GM11168 (cell line): ENCODE data around the gene SPRR1A.

Experiments used
- in situ Hi-C: fragments of 300-500 bp; cut with MboI; formaldehyde crosslinking; loops from one replicate; pipeline ENCODE4 v1.12.0; 2022; ENCODE audit warnings: low sequenced_read_pairs; ENCODE audit not compliant: unreplicated experiment

SPRR1A gene, protein sequence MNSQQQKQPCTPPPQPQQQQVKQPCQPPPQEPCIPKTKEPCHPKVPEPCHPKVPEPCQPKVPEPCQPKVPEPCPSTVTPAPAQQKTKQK

DNA sequence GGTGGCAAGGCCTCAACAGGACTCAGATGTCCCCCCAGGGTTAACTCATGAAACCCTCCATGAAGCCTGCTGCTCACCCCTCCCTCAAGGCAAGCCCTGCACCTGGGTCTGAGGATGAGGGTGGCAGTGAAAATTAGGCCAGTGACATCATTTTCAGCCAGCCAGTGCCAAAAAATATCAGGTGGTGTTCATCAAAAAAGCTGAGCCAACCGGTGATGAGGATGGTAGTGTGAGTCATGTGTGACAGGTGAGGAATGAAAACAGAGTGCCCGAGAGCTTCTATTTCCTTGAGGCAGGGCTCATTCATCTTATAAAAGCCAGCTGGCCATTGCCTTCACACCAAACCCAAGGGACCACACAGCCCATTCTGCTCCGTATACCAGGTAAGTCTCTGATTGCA is at the start of gene SPRR1A:
Gene SPRR1A, plus strand, starts transcription at position 339 of the 400 bp plus-strand sequence. CDS start 1,150 bp downstream, outside the sequence.
- in situ Hi-C loops = no loop called here

DNA sequence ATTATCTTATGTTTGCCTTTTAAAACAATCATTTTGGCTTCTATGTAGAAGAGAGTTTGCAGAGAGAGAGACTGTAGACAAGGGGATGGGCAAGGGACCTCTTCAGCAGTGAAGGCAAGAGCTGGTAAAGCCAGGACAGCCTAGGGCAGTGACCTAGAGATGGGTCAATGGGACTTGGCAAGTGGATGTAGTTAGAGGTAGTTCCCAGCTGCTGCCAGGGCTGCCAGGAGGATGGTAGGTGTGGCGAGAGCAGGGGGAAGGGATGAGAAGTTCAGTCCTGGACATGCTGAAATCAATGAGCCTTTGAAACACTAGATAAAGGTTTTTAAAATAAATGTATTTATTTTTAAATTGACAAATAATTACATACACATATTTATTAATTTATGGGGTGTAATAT is 43.3 kb upstream of the SPRR1A start:
- in situ Hi-C loops = no loop called here

DNA sequence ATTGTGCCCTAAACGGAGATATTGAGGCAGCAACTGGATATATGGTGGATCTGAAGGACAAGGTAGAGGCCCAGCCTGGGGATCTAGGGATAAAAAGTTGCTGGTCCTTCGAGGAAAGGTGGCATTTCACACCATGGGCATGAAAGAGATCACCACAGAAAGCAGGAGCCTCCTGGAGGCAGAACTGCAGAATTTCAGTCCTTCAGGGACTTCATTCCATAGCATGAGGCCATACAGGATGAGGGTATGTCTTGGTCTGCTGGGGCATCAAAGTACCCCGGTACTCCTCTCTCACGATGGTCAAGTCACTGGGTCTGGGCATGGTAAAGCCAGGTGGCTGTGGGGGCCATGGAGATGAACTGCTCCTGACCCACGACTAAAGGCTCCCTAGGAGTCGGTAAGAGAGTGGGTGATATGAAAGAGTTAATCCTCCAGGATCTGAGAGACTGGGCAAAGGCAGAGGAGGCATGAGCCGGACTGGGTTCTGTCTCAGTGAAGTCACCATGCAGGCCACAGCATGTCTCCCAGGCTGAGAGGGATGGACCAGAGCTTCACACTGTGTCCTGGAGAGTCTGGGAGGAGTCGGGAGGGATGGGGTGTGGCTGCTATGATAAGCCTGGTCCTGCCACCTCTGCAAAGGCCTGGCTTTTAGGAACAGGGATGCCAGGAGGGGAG is 42.7 kb upstream of the SPRR1A start:
- in situ Hi-C loops = no loop called here

DNA sequence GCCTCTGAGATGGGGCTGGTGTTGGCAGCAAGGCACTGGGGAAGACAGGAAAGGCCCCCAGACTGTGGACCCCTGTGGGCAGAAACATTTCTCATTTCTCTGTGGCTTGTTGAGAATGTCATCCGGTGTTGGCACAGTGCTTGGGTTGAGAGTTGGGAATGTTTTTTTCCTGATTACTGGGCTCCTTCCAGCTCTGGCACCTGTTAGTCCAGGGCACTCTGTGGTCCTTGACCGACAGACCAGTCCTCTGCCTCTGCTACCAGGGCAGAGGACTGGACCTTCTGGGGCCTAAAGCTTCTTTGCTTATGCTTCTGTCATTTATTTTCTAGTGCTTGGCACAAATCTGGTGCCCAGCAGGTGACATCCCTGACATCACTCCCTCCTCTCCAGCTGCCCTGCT is 41.7 kb upstream of the SPRR1A start:
- in situ Hi-C loops = no loop called here

DNA sequence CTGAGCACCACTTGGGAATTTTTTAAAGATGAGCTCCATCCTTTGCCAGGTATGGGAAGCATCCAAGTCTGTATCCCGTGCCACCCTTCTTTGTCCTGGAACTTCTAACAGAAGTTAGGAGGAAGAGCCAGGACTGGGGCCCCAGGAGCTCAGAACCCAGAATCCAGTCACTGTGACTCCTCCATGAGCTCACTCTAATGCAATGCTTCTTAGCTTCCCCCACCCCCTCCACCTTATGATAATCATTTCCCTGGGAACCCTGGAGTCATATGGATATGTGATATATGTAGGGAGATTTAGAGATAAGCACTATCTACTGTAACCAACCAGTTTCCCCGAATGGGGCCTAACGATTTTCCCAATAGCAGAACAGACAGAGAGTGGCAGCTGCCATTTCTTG is 37.6 kb upstream of the SPRR1A start:
- in situ Hi-C loops = no loop called here

DNA sequence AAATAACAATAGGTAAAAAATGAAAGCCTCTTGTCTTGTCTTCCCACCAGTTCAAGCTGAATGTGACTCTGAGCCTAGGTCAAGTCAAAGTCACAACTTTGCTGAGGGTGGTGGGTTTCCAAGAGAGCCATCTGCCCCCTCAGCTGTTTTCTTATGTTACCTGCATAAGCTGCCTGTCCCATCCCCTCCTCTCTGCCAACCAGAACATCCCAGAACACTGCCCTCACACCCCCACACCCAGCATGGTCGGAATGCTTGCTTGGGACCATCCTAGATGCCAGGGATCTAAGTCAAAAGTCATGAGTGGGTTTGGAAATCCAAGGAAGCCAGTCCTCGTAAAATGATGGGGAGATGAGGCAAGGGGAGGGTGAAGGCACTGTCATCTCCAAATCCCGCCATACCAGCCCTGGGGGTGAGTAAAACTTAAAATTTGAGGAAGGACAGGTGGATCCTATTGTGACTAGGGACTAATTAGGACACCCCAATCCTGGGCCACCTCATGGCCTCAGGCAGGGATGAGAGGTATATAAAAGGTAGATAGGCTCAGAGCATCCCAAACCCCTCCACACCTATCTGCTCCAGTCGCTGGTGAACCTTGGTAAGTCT is 37.1 kb upstream of the SPRR1A start, which contains the start of gene SPRR5:
Gene SPRR5, plus strand, starts transcription at position 556 of the 606 bp plus-strand sequence. CDS start 1,349 bp downstream, outside the sequence.
- in situ Hi-C loops = no loop called here

DNA sequence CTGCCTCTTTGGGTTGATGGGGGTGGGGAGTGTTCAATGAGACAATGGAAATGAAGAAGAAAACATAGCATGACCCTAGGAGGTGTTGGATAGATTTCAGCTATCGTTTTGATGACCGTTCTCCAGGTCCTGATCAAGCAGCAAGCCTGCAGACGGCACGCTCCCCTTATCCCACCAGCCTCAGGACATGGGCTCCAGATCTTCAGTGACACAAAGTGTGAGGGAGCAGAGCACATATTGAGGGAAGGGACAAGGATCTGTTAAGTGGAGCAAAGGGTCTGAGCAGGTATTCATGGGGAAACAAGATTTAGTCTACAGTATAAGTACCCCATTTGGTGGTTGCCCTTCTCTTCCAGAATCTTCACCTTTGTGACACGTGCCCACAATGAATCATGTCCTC is 32.2 kb upstream of the SPRR1A start:
- in situ Hi-C loops = no loop called here

DNA sequence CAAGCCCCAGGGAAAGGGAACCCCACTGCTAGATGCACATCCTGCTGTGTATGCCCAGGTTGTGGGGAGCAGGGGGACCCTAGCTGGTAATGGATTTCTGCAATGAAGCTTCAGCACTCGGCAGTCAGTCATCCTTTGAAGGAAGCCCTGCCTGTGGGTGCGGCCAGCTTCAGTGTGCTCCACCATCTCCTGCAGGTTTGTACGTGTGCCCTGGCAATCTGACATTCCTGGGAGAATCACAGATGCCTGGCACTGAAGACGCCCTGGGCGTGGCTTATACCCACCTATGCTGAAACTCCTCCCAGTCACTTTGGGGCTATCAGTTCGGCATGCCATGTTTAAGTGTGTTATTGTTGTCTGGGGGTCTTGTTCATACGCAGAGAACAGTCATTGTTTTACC is 30.1 kb upstream of the SPRR1A start:
- in situ Hi-C loops = no loop called here

DNA sequence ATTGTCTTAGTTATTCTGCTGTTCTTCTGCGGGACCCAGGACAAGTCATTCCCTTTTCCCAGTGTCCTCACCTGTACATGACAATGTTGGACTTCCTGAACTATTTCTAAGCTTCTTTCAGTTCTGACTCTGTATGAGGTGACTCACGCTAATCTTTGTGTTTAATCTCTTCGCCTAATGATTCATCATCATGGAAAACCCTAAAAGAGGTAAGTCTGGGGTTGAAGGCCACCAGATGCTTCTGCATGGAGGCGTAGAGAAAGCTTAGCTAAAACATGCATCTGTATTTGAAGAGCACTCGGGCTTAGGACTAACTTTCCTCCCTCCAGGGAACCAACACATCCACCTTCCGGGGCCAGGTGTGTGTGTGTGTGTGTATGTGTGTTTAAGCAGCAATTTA is 29.4 kb upstream of the SPRR1A start:
- in situ Hi-C loops = no loop called here

DNA sequence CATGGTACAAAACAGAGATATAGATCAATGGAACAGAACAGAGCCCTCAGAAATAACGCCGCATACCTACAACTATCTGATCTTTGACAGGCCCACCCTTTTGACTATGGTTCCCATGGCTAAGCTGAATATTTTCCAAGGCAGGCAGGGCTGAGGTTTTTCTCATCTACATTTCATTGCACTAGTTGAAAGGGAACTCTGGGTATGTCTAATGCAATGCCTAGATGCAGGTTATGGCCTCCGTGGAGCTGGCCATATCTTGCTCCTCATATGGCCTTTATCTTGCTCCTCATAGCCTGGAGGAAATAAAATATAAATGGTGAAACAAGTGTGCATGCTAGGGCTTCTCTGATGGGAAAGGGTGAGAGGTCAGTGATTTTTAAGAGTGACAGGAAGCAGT is 26.3 kb upstream of the SPRR1A start:
- in situ Hi-C loops = no loop called here

DNA sequence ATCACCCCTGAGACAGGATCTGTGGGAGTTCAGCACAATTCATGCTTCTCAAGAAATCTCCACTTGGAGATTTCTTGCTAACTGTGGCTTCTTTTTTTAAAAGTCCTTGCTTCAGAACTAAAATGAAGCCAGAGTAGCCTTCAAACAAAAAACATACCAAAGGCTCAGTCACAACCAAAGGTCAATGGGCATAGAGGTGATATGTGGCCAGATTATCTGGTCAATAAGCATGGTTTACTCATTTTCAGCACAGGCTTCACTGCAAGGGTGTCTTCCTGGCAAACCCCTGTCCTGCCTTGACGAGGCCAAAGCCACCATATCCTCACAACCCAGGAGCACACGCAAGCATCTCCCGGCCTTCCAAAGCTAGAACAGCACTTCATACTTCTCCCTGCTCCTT is 24.6 kb upstream of the SPRR1A start:
- in situ Hi-C loops = no loop called here

DNA sequence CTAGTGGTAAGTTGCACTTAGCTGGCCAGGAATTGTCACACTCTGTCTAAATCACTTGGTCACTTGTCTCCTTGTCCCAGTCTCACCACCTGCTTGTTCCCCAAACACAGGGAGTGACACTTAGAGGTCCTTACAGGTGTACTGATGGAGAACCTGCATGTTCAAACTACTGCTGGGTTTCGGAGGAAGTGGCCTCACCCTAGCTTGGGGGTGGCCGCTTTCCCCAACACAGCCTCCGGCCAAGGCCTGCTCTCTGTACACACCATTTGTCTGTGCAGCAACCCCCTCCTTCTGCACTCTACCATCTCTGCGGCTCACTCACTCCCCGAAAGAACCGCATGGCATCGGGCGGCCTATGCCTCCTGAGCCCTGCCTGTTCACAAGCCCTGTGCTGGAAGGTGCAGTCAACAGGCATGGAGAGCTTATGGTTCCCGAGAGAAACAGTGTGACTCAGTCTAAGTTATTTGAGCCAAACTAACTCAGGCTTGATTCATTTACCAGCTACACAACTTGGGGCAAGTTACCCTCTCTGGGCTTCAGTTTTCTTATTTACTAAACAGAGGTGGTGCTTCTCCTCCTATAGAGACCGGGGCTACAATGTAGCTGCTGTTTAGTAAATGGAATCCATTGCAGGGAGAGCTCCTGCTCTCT is 24.0 kb upstream of the SPRR1A start:
- in situ Hi-C loops = no loop called here

DNA sequence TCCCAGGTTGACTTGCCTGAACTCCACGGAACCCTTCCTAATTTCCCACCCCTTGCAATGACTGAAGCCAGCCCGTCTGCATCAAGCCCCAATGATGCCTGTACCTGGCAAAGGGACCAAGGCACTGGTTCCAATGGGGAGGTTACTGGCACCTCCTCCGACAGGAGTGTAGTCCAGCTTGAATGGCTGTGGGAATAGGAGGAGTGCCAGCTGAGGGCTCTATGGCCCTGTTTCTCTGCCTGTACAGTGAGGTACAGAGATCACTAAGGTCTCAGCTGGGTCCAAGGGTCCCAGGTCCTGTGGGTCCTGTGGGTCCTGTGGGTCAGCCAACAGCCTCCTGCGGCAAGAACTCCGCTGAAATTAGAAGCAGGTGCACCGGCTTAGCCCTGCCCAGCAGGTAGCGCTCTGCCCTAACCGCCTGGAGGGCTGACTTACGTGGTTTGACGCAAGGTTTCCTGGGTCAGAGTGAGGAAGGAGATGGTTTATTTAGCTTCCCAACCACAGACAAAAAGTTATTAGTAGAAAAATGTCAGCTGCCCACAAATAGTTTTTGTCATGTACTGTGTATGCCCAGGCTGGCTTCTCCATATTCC is 23.3 kb upstream of the SPRR1A start:
- in situ Hi-C loops = no loop called here

DNA sequence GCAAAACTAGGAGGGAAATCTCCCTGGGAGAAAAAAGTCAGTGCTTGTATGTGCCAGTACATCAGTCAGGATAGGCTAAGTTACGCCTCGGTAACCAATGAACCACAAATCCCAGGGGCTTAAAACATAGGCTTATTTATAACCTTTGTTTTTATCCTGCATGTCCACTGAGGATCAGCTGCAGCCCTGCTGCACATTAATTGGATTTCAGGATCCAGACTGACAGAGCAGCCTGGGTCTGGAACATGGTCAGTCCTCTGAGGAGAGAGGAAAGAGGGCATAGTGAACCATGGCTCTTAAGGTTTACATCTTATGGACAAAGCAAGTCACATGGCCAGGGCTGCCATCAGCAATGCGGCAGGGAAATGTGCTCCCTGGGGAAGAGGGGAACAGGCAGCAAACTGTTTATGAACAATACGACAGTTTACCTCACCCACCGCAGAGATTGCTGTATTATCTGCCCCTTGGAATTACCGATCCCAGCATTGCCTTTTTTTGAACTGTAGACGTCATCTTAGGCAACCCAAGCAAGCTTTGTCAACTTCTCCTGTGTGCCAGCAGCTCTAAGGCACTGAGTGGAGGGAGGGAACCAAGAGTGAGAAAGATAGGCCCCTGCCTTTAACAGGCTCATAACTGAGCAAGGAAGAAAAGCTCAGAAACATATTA is 22.5 kb upstream of the SPRR1A start:
- in situ Hi-C loops = no loop called here

DNA sequence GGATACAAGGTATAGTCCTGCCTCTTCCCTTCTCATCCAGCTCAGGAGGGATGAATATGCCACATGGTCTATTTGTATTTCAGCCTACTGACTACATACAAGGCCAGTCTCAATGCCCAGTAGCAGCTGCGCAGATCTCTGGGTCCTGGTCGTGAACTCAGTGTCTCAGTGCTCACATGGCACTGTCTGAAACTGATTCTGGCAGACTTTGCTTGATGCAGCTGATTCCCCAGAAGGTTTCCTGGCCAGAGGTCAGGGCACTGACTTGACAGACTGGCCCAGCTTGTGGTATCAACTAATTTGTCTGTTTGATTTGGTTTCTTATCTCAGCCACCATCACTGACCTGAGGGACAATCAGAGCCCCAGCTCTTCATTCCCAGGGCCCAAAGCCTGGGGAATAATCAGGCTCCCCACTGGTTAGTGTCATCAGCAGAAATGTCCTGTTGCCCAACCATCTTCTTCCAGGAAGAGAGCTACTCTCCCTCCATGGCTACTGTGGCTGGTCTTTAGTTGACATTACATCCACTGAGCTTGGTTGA is 20.9 kb upstream of the SPRR1A start:
- in situ Hi-C loops = no loop called here

DNA sequence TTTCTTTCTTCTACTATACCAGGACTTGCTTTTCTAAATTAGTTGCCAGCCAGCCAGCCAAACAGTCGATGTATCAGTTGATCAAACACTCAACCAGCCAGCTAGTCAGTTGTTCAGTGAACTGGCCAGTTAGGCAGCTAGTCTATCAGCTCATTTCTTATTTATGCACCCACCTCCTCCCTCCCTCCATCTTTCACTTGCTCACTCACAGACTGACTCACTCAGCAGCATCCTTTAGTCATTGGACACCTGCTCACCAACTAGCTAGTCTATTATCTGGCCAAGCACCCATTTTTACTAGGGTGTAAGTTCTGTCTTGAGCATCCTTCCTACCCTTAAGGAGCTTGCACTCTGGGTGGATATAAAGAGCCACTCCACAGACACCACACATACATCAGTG is 19.3 kb upstream of the SPRR1A start:
- in situ Hi-C loops = no loop called here

DNA sequence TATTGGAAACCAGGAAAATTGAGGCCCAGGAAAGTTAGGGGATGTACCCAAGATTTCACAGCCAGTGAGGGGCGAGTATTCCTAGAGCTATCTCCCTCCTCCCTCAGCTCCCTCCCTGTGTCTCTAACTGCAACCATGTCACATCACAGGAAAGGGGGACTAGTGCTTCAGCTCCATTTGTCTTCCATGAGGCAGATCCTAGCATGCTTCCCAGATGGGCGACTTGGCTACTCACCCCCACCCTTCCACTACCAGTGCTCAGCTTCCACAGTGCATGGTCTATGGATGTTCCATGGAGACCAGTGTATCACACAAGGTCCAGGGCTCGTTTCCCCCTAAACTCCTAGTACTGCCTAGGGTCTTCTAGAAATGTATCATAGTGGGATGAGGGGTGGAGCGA is 18.0 kb upstream of the SPRR1A start:
- in situ Hi-C loops = no loop called here

DNA sequence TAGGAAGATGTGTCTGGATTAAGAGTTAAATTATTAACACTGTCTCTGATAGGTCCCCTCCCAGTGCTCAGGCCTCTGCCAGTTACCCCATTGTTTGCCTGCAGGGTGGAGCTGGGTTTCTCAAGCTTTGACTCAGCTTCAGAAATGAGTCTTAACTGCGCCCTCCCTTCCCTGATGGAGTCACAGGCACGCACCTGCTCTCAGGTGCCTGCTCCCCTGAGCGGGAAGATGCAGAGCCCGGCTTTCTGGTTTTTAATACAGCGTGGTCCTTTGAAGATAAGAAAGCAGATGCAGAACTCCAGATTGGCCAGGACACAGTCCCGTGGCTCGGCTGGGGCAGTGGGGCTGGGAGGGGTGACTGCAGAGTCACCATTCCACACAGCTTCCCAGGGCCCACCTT is 16.7 kb upstream of the SPRR1A start:
- in situ Hi-C loops = no loop called here

DNA sequence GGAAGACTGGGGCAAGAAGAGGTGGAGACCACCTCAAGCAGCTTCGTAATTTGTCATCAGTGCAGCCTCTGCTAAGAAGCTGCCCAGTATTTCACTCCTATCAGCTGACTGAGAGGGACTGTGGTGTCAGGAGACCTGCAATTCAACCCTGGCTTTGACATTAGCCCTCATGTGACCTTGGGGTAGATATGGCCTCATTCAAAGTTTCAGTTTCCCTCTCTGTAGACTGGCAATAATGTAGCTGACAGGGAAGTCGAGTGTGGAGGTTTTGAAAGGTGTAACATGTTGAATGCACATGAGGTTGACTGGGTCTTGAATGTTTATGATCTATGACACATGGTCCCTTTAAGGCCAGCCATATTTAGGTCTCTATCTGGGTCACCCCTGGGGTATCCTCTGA is 15.6 kb upstream of the SPRR1A start:
- in situ Hi-C loops = no loop called here

DNA sequence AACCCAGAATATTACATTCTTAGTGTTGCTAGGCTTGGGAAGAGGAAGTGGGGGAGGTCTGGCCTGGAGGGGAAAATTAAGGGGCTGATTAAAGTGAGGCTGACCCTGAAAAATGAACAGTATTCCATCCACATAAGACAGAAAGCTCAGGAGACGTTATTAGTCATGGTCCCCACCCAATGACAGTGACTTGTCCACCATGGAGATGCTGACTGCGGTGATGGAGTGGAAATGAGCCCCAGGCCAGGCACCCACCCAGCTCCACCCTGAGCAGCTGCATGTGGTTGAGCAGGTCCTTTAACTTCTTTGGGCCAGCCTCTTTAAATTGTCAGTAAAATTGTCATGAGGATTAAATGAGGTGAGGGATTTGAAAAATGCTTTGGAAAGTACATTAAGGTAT is 14.8 kb upstream of the SPRR1A start:
- in situ Hi-C loops = no loop called here
